HL-60/S4 (cell line): Measurements from ENCODE around the gene CHCHD6.

Source experiments
- in situ Hi-C: fragments of 300-500 bp; cut with MboI; formaldehyde crosslinking; loops from 2 replicates; pipeline ENCODE4 v1.14.3; 2022; ENCODE audit warnings: low sequenced_read_pairs

CHCHD6 gene

GRCh38 chr3:126955004-126955790, 251.2 kb downstream of the CHCHD6 start:
- in situ Hi-C loops = no loop called here

GRCh38 chr3:126956361-126956760, 252.3 kb downstream of the CHCHD6 start:
- in situ Hi-C loops = no loop called here

GRCh38 chr3:126956866-126957650, 253.0 kb downstream of the CHCHD6 start:
- in situ Hi-C loops = no loop called here

- in situ Hi-C loops = no loop called here
These were observed 254.0 kb downstream of the CHCHD6 start for GRCh38 chr3:126957776-126958637.

GRCh38 chr3:126958638-126959085, 254.6 kb downstream of the CHCHD6 start:
- in situ Hi-C loops = no loop called here

GRCh38 chr3:126959136-126959920, 255.3 kb downstream of the CHCHD6 start:
- in situ Hi-C loops = no loop called here

- in situ Hi-C loops = no loop called here
These were observed 256.0 kb downstream of the CHCHD6 start for GRCh38 chr3:126959921-126960603.

GRCh38 chr3:126960604-126960995, 256.6 kb downstream of the CHCHD6 start:
- in situ Hi-C loops = no loop called here

- in situ Hi-C loops = no loop called here
These were observed 257.3 kb downstream of the CHCHD6 start for GRCh38 chr3:126961191-126961790.

GRCh38 chr3:126961791-126962461, 257.9 kb downstream of the CHCHD6 start:
- in situ Hi-C loops = no loop called here

- in situ Hi-C loops = no loop called here
These were observed 258.7 kb downstream of the CHCHD6 start for GRCh38 chr3:126962756-126963155.

GRCh38 chr3:126963261-126964190, 259.5 kb downstream of the CHCHD6 start:
- in situ Hi-C loops = no loop called here

GRCh38 chr3:126964261-126964660, 260.2 kb downstream of the CHCHD6 start:
- in situ Hi-C loops = no loop called here

- in situ Hi-C loops = no loop called here
These were observed 260.9 kb downstream of the CHCHD6 start for GRCh38 chr3:126964950-126965349.

GRCh38 chr3:126965526-126966080, 261.6 kb downstream of the CHCHD6 start:
- in situ Hi-C loops = no loop called here

- in situ Hi-C loops = no loop called here
These were observed 263.3 kb downstream of the CHCHD6 start for GRCh38 chr3:126967386-126967785.
